Measurements from ENCODE around the gene COX6B1. TPM values are rescaled to one million over a fixed set of nuclear protein-coding genes. Genes with fewer than 3 reads are reported as not detected.

COX6B1 gene
- total RNA-seq, 3 donors from 2014 or later (not counting 1 experiment from before 2014, with no cell fraction given): 213 to 247 (median 215) TPM

- intact Hi-C loops (cut with micrococcal nuclease): no loop called here
- Mint-ChIP-seq H3K4me3 (no peak overlapping the region), H3K27ac (no peak overlapping the region), H3K4me1 (no peaks in the 10 kb centered on the region), H3K27me3 (ENCODE audit: low read depth in 2 of 2) (no peaks in the 10 kb centered on the region), H3K9me3 (no peaks in the 10 kb centered on the region), H3K36me3 (no peaks in the 10 kb centered on the region)
- Histone ChIP-seq H3K27me3 (ENCODE audit: control insufficient read depth, insufficient read depth, low read length) (no peaks in the 10 kb centered on the region), H3K4me3 (ENCODE audit: low read length) (no peak overlapping the region), H3K9me3 (ENCODE audit: control insufficient read depth, insufficient read depth, low read length) (no peaks in the 10 kb centered on the region), H3K36me3 (ENCODE audit: control insufficient read depth, insufficient read depth, low read length) (peaks cover 33% of the 10 kb centered on the region), H3K27ac (ENCODE audit: low read length) (no peak overlapping the region), H3K4me1 (ENCODE audit: control insufficient read depth, insufficient read depth, low read length) (no peaks in the 10 kb centered on the region)
- no peak for ATAC-seq
- WGBS (ENCODE audit: insufficient coverage): 95% methylated on average over 3 of the region's 3 CpGs
- DNase-seq: no peak
- TF ChIP-seq CTCF (IDR thresholded peaks at IDR 0.05): no peak
These were observed 15.9 kb downstream of the COX6B1 start for GRCh38 chr19:35663981-35664380.

GRCh38 chr19:35665157-35665556 is 17.0 kb downstream of the COX6B1 start:
- Mint-ChIP-seq H3K9me3 (no peaks in the 10 kb centered on the region), H3K27ac (no peak overlapping the region), H3K36me3 (no peaks in the 10 kb centered on the region), H3K4me3 (no peak overlapping the region), H3K4me1 (no peaks in the 10 kb centered on the region), H3K27me3 (ENCODE audit: low read depth in 2 of 2) (peaks cover 6 to 8% of the 10 kb centered on the region in 2 donors)
- Histone ChIP-seq H3K27ac (ENCODE audit: low read length) (no peak overlapping the region), H3K27me3 (ENCODE audit: control insufficient read depth, insufficient read depth, low read length) (peaks cover 3% of the 10 kb centered on the region), H3K4me3 (ENCODE audit: low read length) (no peak overlapping the region), H3K36me3 (ENCODE audit: control insufficient read depth, insufficient read depth, low read length) (peaks cover 25% of the 10 kb centered on the region), H3K9me3 (ENCODE audit: control insufficient read depth, insufficient read depth, low read length) (no peaks in the 10 kb centered on the region), H3K4me1 (ENCODE audit: control insufficient read depth, insufficient read depth, low read length) (no peaks in the 10 kb centered on the region)
- ATAC-seq (no peak), DNase-seq (no peak)
- no peak for TF ChIP-seq CTCF (IDR thresholded peaks at IDR 0.05)
- intact Hi-C loops (cut with micrococcal nuclease): no loop called here
- WGBS (ENCODE audit: insufficient coverage): 97% methylated on average over 24 of the region's 24 CpGs

GRCh38 chr19:35665604-35666003 is 17.5 kb downstream of the COX6B1 start:
- TF ChIP-seq CTCF (IDR thresholded peaks at IDR 0.05): no peak
- ATAC-seq: no peak
- peaks cover 7 to 11% of the 10 kb centered on the region in 2 donors for H3K27me3 Mint-ChIP-seq (ENCODE audit: low read depth in 2 of 2)
- Histone ChIP-seq H3K4me3 (ENCODE audit: low read length) (no peak overlapping the region), H3K36me3 (ENCODE audit: control insufficient read depth, insufficient read depth, low read length) (peaks cover 25% of the 10 kb centered on the region), H3K27ac (ENCODE audit: low read length) (no peak overlapping the region), H3K4me1 (ENCODE audit: control insufficient read depth, insufficient read depth, low read length) (no peaks in the 10 kb centered on the region), H3K27me3 (ENCODE audit: control insufficient read depth, insufficient read depth, low read length) (peaks cover 3% of the 10 kb centered on the region), H3K9me3 (ENCODE audit: control insufficient read depth, insufficient read depth, low read length) (no peaks in the 10 kb centered on the region)
- intact Hi-C loops (cut with micrococcal nuclease): no loop called here
- H3K36me3 Mint-ChIP-seq: no peaks in the 10 kb centered on the region
- no peaks in the 10 kb centered on the region for H3K9me3 Mint-ChIP-seq
- H3K4me3 Mint-ChIP-seq: no peak overlapping the region
- DNase-seq: no peak
- H3K27ac Mint-ChIP-seq: no peak overlapping the region
- H3K4me1 Mint-ChIP-seq: no peaks in the 10 kb centered on the region
- 73% methylated on average over 7 of the region's 7 CpGs for WGBS (ENCODE audit: insufficient coverage)

- ATAC-seq (no peak), DNase-seq (no peak)
- Histone ChIP-seq H3K4me3 (ENCODE audit: low read length) (no peak within 1 kb of the TSS), H3K36me3 (ENCODE audit: control insufficient read depth, insufficient read depth, low read length) (peaks cover 22% of the 10 kb centered on the region), H3K4me1 (ENCODE audit: control insufficient read depth, insufficient read depth, low read length) (no peaks in the 10 kb centered on the region), H3K27ac (ENCODE audit: low read length) (no peak within 1 kb of the TSS), H3K27me3 (ENCODE audit: control insufficient read depth, insufficient read depth, low read length) (peaks cover 3% of the 10 kb centered on the region), H3K9me3 (ENCODE audit: control insufficient read depth, insufficient read depth, low read length) (no peaks in the 10 kb centered on the region)
- H3K9me3 Mint-ChIP-seq: no peaks in the 10 kb centered on the region
- peaks cover 9 to 11% of the 10 kb centered on the region in 2 donors for H3K27me3 Mint-ChIP-seq (ENCODE audit: low read depth in 2 of 2)
- no peak within 1 kb of the TSS for H3K27ac Mint-ChIP-seq
- no peaks in the 10 kb centered on the region for H3K4me1 Mint-ChIP-seq
- intact Hi-C loops (cut with micrococcal nuclease): no loop called here
- no peak for TF ChIP-seq CTCF (IDR thresholded peaks at IDR 0.05)
- WGBS (ENCODE audit: insufficient coverage): 84% methylated on average over 16 of the region's 16 CpGs
- H3K36me3 Mint-ChIP-seq: no peaks in the 10 kb centered on the region
- no peak within 1 kb of the TSS for H3K4me3 Mint-ChIP-seq
These were observed 18.3 kb downstream of the COX6B1 start, which contains the start of gene UPK1A for GRCh38 chr19:35666251-35666913. Gene UPK1A (plus strand): TSS chr19:35666517. CDS start chr19:35666813, 296 bp downstream.
